Testis (tissue), 2 donors: ENCODE measurements around the gene ANAPC1.

Experiments
- POLR2A ChIP-seq: fragments of 450-650 bp; IDR thresholded peaks from one replicate; pipeline ENCODE4 v1.6.1; 2017; ENCODE audit warnings: antibody characterized with exemption, mild to moderate bottlenecking, moderate library complexity
- TF ChIP-seq, protein P1 (sequence below), 3 experiments: fragments of 450-650 bp in 2 of 3; fragments of 200-600 bp in 1 of 3; sonication (generic) in 1 of 3; IDR thresholded peaks; one replicate each; pipeline ENCODE4 v1.5.1; 2016 to 2019; ENCODE audit warnings: antibody characterized with exemption in 3 of 3, mild to moderate bottlenecking in 2 of 3, moderate library complexity in 1 of 3

DNA sequence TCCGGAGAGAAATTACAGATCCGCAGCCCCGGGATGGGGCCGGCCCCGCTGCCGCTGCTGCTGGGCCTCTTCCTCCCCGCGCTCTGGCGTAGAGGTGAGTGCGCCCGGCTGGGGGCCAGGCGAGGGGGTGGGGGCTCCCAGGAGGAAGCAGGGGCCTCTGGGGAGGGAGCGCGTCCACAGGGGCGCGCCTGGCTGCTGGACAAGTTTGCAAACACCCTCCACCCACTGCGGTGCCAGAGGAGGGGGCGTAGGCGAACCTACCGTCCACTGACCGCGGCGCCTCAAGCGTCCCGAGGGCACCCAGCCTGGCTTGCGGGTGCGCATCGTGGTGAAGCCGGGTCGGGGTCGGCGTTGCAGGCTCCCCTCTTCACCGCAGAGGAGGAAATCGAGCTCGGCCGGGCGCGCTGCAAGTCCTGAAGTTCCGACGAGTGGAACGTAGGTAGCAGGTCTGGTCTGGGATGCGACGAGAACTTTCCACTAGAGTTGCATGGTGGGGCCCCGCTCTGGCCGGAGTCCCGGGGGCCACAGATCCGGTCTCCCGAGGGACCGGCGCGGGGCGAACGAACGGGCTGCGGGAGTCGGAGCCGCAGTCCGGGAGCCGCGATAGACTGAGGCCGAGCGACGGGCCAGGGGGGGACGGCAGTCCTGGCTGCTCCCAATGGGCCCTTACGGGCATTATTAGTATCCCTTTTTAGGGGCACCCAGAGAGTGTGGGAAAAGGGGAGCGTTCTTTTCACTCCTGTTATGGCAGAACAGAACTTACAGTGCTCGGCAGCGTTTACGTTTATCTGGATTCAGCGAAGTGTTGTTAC, 14.9 kb upstream of the ANAPC1 start:
- no peak for TF ChIP-seq POLR2A
- TF ChIP-seq, protein P1, sequence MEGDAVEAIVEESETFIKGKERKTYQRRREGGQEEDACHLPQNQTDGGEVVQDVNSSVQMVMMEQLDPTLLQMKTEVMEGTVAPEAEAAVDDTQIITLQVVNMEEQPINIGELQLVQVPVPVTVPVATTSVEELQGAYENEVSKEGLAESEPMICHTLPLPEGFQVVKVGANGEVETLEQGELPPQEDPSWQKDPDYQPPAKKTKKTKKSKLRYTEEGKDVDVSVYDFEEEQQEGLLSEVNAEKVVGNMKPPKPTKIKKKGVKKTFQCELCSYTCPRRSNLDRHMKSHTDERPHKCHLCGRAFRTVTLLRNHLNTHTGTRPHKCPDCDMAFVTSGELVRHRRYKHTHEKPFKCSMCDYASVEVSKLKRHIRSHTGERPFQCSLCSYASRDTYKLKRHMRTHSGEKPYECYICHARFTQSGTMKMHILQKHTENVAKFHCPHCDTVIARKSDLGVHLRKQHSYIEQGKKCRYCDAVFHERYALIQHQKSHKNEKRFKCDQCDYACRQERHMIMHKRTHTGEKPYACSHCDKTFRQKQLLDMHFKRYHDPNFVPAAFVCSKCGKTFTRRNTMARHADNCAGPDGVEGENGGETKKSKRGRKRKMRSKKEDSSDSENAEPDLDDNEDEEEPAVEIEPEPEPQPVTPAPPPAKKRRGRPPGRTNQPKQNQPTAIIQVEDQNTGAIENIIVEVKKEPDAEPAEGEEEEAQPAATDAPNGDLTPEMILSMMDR (IDR thresholded peaks at IDR 0.05) = no peak
